HepG2 (cell line): ENCODE data around the gene SOWAHD. TPM values are rescaled to one million over a fixed set of nuclear protein-coding genes. Genes with fewer than 3 reads are reported as not detected.

Source experiments
- ATAC-seq: fragments of 200-7000 bp; cut with Tn5 transposase; 3 replicates; pipeline ENCODE4 v1.9.1; 2020; ENCODE audit warnings: mild to moderate bottlenecking, moderate library complexity
- BruUV-seq: library from RNA; stranded (reverse); fragments of 400-500 nt; replicated peaks from 2 replicates; lab custom pipeline; 2021; lab: Mats Ljungman, UMichigan
- CTCF ChIA-PET: fragments of 300-600 bp; formaldehyde crosslinking; extraction: SDS; loops from one replicate; lab custom pipeline; 2021; ENCODE audit warnings: low total read pairs, inconsistent platforms, low intra/inter-chr PET ratio; lab: Yijun Ruan, JAX
- POLR2A ChIA-PET: fragments of 350-600 bp; sonication (Branson Sonifier 250); formaldehyde crosslinking; loops from one replicate; lab custom pipeline; 2020; ENCODE audit warnings: antibody characterized with exemption, inconsistent platforms; lab: Yijun Ruan, JAX
- DNase-seq: peaks from one replicate; pipeline ENCODE4 v3.0.0-alpha.2; 2015; ENCODE audit warnings: low spot score
- FAIRE-seq: peaks from 3 replicates; lab custom pipeline; 2011; peaks lifted over from hg19 to GRCh38; lab: Jason Lieb, UNC
- H2AFZ ChIP-seq: one replicate; pipeline ENCODE4 v1.6.1; 2011; ENCODE audit warnings: low read length, inconsistent platforms
- H3K27ac ChIP-seq: fragments of 300-600 bp; 3 replicates; pipeline ENCODE4 v1.8.0; 2011; ENCODE audit warnings: mixed run types, mild to moderate bottlenecking, mixed read lengths, low read length, inconsistent platforms; ENCODE audit not compliant: insufficient read depth; ENCODE audit errors: extremely low read length
- H3K27me3 ChIP-seq, 2 experiments: fragments of 200-600 bp in 1 of 2; 2 replicates in 1 of 2; 3 replicates in 1 of 2; pipeline versions ENCODE4 v1.6.0 to v1.8.0; 2011; ENCODE audit warnings: low read length in 2 of 2, mild to moderate bottlenecking in 2 of 2, moderate library complexity in 2 of 2, inconsistent platforms in 1 of 2; ENCODE audit not compliant: insufficient read depth in 2 of 2, control insufficient read depth in 1 of 2
- H3K36me3 ChIP-seq, 2 experiments: fragments of 200-600 bp in 1 of 2; replicated peaks in 1 of 2; 2 replicates in 1 of 2; 3 replicates in 1 of 2; pipeline versions ENCODE4 v1.5.1 to v1.8.0; 2011; ENCODE audit warnings: low read length in 2 of 2, inconsistent platforms in 1 of 2; ENCODE audit not compliant: insufficient read depth in 2 of 2, control insufficient read depth in 1 of 2
- H3K4me1 ChIP-seq: 2 replicates; pipeline ENCODE4 v1.5.1; 2012; ENCODE audit warnings: low read length, inconsistent platforms; ENCODE audit not compliant: insufficient read depth
- H3K4me2 ChIP-seq: 2 replicates; pipeline ENCODE4 v1.6.0; 2011; ENCODE audit warnings: low read depth, low read length, inconsistent platforms
- H3K4me3 ChIP-seq, 3 experiments: fragments of 200-600 bp in 1 of 3; sonication (generic), shearing (Covaris generic) in 1 of 3; replicated peaks in 1 of 3; 2 replicates each; pipeline ENCODE4 v1.5.1; 2011 to 2016; ENCODE audit warnings: low read length in 3 of 3, inconsistent platforms in 2 of 3, low read depth in 2 of 3, mild to moderate bottlenecking in 2 of 3, control low read depth in 1 of 3, mixed read lengths in 1 of 3; ENCODE audit not compliant: insufficient read depth in 1 of 3
- H3K79me2 ChIP-seq: one replicate; pipeline ENCODE4 v1.6.1; 2011; ENCODE audit warnings: low read length, inconsistent platforms; ENCODE audit not compliant: insufficient read depth
- H3K9ac ChIP-seq: 2 replicates; pipeline ENCODE4 v1.6.0; 2011; ENCODE audit warnings: mild to moderate bottlenecking, low read depth, low read length, inconsistent platforms; ENCODE audit not compliant: insufficient read depth
- H3K9me3 ChIP-seq: 2 replicates; pipeline ENCODE4 v1.5.1; 2012; ENCODE audit warnings: mild to moderate bottlenecking, low read length
- H4K20me1 ChIP-seq: 2 replicates; pipeline ENCODE4 v1.6.0; 2011; ENCODE audit warnings: inconsistent platforms, mild to moderate bottlenecking, low read length, moderate library complexity; ENCODE audit not compliant: insufficient read depth
- AHR ChIP-seq: IDR thresholded peaks from 2 replicates; pipeline ENCODE4 v1.6.1; 2018; ENCODE audit warnings: missing genetic modification reagents, missing compliant biosample characterization
- ARHGAP35 ChIP-seq: sonication (generic); formaldehyde crosslinking; IDR thresholded peaks from 2 replicates; pipeline ENCODE4 v1.9.0; 2022; ENCODE audit warnings: mild to moderate bottlenecking, inconsistent platforms, moderate library complexity, missing genetic modification reagents, borderline replicate concordance
- ARNT2 ChIP-seq: sonication (generic); formaldehyde crosslinking; IDR thresholded peaks from 2 replicates; pipeline ENCODE4 v1.8.0; 2022; ENCODE audit warnings: mild to moderate bottlenecking, low read depth, missing genetic modification reagents, moderate library complexity
- CREM ChIP-seq, 2 experiments: sonication (generic) in 1 of 2; formaldehyde crosslinking in 1 of 2; IDR thresholded peaks; 2 replicates each; pipeline versions ENCODE4 v1.4.0 to v1.6.1; 2016 to 2020; ENCODE audit warnings: antibody characterized with exemption in 1 of 2, mild to moderate bottlenecking in 1 of 2, missing genetic modification reagents in 1 of 2
- CSRNP1 ChIP-seq: sonication (generic); formaldehyde crosslinking; IDR thresholded peaks from 2 replicates; pipeline ENCODE4 v1.8.1; 2023; ENCODE audit warnings: mild to moderate bottlenecking, missing genetic modification reagents
- DNMT1 ChIP-seq: sonication (generic); formaldehyde crosslinking; IDR thresholded peaks from 2 replicates; pipeline ENCODE4 v1.5.1; 2020; ENCODE audit warnings: mild to moderate bottlenecking, missing genetic modification reagents
- GFI1 ChIP-seq: sonication (generic); formaldehyde crosslinking; IDR thresholded peaks from 2 replicates; pipeline ENCODE4 v1.5.0; 2020; ENCODE audit warnings: missing genetic modification reagents, mild to moderate bottlenecking, borderline replicate concordance
- HNRNPUL1 ChIP-seq: fragments of 200-400 bp; formaldehyde crosslinking; IDR thresholded peaks from 2 replicates; pipeline ENCODE4 v1.6.1; 2017; ENCODE audit warnings: low read depth, mild to moderate bottlenecking, low read length, moderate library complexity
- NR2F6 ChIP-seq, 2 experiments: IDR thresholded peaks; 2 replicates each; pipeline ENCODE4 v1.6.1; 2016; ENCODE audit warnings: antibody characterized with exemption in 1 of 2, mild to moderate bottlenecking in 1 of 2
- SRF ChIP-seq: IDR thresholded peaks from 2 replicates; pipeline ENCODE4 v1.6.1; 2011; ENCODE audit warnings: mild to moderate bottlenecking, low read depth, low read length, moderate library complexity
- UBTF ChIP-seq: sonication (generic); formaldehyde crosslinking; IDR thresholded peaks from 2 replicates; pipeline ENCODE4 v1.4.0; 2020; ENCODE audit warnings: mild to moderate bottlenecking, missing genetic modification reagents
- ZC3H13 ChIP-seq: sonication (generic); formaldehyde crosslinking; IDR thresholded peaks from 2 replicates; pipeline ENCODE4 v1.8.1; 2023; ENCODE audit warnings: mild to moderate bottlenecking, missing genetic modification reagents, moderate library complexity
- ZFP36L1 ChIP-seq: sonication (generic); formaldehyde crosslinking; IDR thresholded peaks from 2 replicates; pipeline ENCODE4 v1.8.0; 2022; ENCODE audit warnings: mild to moderate bottlenecking, missing genetic modification reagents, moderate library complexity
- ZFP90 ChIP-seq: sonication (generic); formaldehyde crosslinking; IDR thresholded peaks from 2 replicates; pipeline ENCODE4 v1.8.0; 2022; ENCODE audit warnings: missing genetic modification reagents, mild to moderate bottlenecking, inconsistent platforms, borderline replicate concordance
- ZFX ChIP-seq: sonication (generic); formaldehyde crosslinking; IDR thresholded peaks from 2 replicates; pipeline ENCODE4 v1.4.0; 2020; ENCODE audit warnings: mild to moderate bottlenecking, low read depth, missing genetic modification reagents, moderate library complexity
- ZNF451 ChIP-seq: sonication (generic); formaldehyde crosslinking; IDR thresholded peaks from 2 replicates; pipeline ENCODE4 v1.5.0; 2020; ENCODE audit warnings: mild to moderate bottlenecking, missing genetic modification reagents
- ZNF83 ChIP-seq: sonication (generic); formaldehyde crosslinking; IDR thresholded peaks from 2 replicates; pipeline ENCODE4 v1.4.0; 2020; ENCODE audit warnings: missing genetic modification reagents, mild to moderate bottlenecking, borderline replicate concordance
- WGBS: methylation state at CpG from one replicate; pipeline ENCODE4 v1.1.6; 2017; ENCODE audit warnings: low lambda C conversion rate; 5-methylcytosine and 5-hydroxymethylcytosine counted together
- in situ Hi-C: cut with HindIII; loops from 2 replicates; pipeline ENCODE4 v1.10.0; 2017; ENCODE audit warnings: low pct_unique_long_range_greater_than_20kb; ENCODE audit not compliant: extremely low pct_ligation_motif_present
- intact Hi-C: fragments of 100-400 bp; cut with micrococcal nuclease; formaldehyde crosslinking; loops from one replicate; pipeline ENCODE4 v1.10.0; 2022; ENCODE audit not compliant: unreplicated experiment
- polyA plus RNA-seq, 8 experiments: library from polyadenylated mRNA; depleted of rRNA in 3 of 8; stranded (reverse) in 7 of 8; unstranded in 1 of 8; fragments of >200 nt; fragmentation: Illumina TruSeq in 4 of 8; extraction: Trizol in 4 of 8; gene quantifications; 2 replicates each; pipeline versions ENCODE4 v1.2.1 to v1.2.3, GENCODE V29; 2011 to 2016; ENCODE audit warnings: low read depth in 4 of 8, missing spikeins in 1 of 8, mixed read lengths in 1 of 8; ENCODE audit not compliant: insufficient read depth in 1 of 8
- total RNA-seq, 5 experiments: library from RNA; depleted of rRNA; stranded (reverse); fragments of >200 nt; fragmentation: Illumina TruSeq; extraction: Trizol; gene quantifications; 2 replicates each; pipeline ENCODE4 v1.2.3, GENCODE V29; 2016; ENCODE audit warnings: low read depth in 1 of 5

The SOWAHD gene
- total and polyA plus RNA-seq, 2 of the 13 experiments (the other 11 are each of a cell fraction or from before 2014, with no cell fraction given), result 1.0 to 1.3 TPM

- TF ChIP-seq NR2F6 (IDR thresholded peaks at IDR 0.05), result peak; percentile 88
- TF ChIP-seq NR2F6 (CRISPR knock-in tag; IDR thresholded peaks at IDR 0.05), result no peak
- 0 out of 2 replicates have a peak, but pooled peaks have one; percentile 29 for TF ChIP-seq CSRNP1
- TF ChIP-seq GFI1 (CRISPR knock-in tag), result 0 out of 2 replicates have a peak, but pooled peaks have one; percentile 30
- peak; percentile 30; the same call in 1 of the 2 replicates for TF ChIP-seq CREM (IDR thresholded peaks at IDR 0.05)
- TF ChIP-seq CREM (CRISPR knock-in tag; IDR thresholded peaks at IDR 0.05), result no peak
These were observed 776 bp upstream of the SOWAHD start (continued) for GRCh38 chrX:119757646-119757978.

- intact Hi-C loops, result no loop called here
- WGBS, result no CpG with 5 or more reads among the region's 54 CpGs
- TF ChIP-seq UBTF (CRISPR knock-in tag), result peak; percentile 59; the same call in 1 of the 2 replicates
- peak; percentile 11; the same call in 1 of the 2 replicates for TF ChIP-seq ZFX (CRISPR knock-in tag)
- TF ChIP-seq ARHGAP35 (CRISPR knock-in tag), result no peak
- TF ChIP-seq ZNF83 (CRISPR knock-in tag), result no peak
- no peak for TF ChIP-seq AHR
- TF ChIP-seq SRF, result no peak
- TF ChIP-seq ZNF451 (CRISPR knock-in tag), result no peak
- no peak for TF ChIP-seq ZFP90
- no peak for TF ChIP-seq ARNT2 (CRISPR knock-in tag)
- no peak for TF ChIP-seq HNRNPUL1
- no peak for TF ChIP-seq ZFP36L1 (CRISPR knock-in tag)
- TF ChIP-seq ZC3H13, result peak; percentile 69; the same call in 1 of the 2 replicates
- TF ChIP-seq DNMT1, result 0 out of 2 replicates have a peak, but pooled peaks have one; percentile 2
These were observed 401 bp downstream of the SOWAHD start for GRCh38 chrX:119758731-119759247.

More at GRCh38 chrX:119758731-119759247, 401 bp downstream of the SOWAHD start:
- Histone ChIP-seq H3K4me1 (peaks cover 47% of the 10 kb centered on the region), H3K79me2 (no peaks in the 10 kb centered on the region), H3K4me2 (peak overlapping the region; percentile 80), H4K20me1 (no peaks in the 10 kb centered on the region), H3K4me3 (peak overlapping the region; percentile 47 to 69 (median 64); a peak in 5 of 6 replicates), H2AFZ (no peak overlapping the region), H3K27ac (peak overlapping the region; percentile 68), H3K9me3 (no peaks in the 10 kb centered on the region), H3K27me3 (no peaks in the 10 kb centered on the region), H3K9ac (peak overlapping the region; percentile 52; the same call in 1 of the 2 replicates), H3K36me3 (no peaks in the 10 kb centered on the region)
- in situ Hi-C loops, result no loop called here
- BruUV-seq, result no TSS peak
- DNase-seq (no peak), FAIRE-seq (no peak), ATAC-seq (peak; percentile 71)
- ChIA-PET POLR2A (interaction anchor here (1.0 to 4.5 kb wide), 3 partner anchors 26 to 65 kb away, joined by 5 to 54 read pairs (median 5); partner anchors contain the start of gene RPL39), CTCF (no interaction called here)
